Measurements from ENCODE around the gene MYH11.

DNA sequence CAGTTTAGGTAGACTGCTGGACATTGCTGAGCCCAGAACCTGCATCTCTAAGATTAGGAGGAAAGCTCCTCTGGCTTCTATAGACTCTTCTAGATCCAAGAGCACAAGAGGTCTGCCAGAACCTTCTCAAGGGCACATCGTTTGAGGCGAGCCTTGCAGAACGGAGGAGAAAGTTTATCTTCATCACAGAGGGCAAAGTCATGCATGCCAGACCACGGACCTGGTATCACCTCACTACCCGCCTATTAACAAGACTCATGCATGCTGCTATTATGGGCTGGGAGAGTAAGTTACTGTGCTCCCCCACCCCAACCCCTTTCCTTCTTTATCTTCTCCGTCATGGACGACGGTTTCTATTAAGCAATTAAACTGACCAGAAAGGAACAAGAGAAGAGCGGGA lies 23.3 kb downstream of the MYH11 start:
- TF ChIP-seq CTCF (IDR thresholded peaks at IDR 0.05; ENCODE audit: low read depth, low read length) = no peak
- no peak for TF ChIP-seq EZH2phosphoT487 (IDR thresholded peaks at IDR 0.05; ENCODE audit: low read depth)
